Natural killer cell (primary cell): ENCODE results near the gene OPA1. TPM values are rescaled to one million over a fixed set of nuclear protein-coding genes. Genes with fewer than 3 reads are reported as not detected.

Experiments used
- ATAC-seq, 3 donors: fragments of 150-1000 bp in 2 of 3; fragments of 200-7000 bp in 1 of 3; cut with Tn5 transposase; 1 replicate in 1 of 3; 2 replicates in 2 of 3; pipeline ENCODE4 v1.10.0; 2021; ENCODE audit warnings: mild to moderate bottlenecking in 2 of 3, moderate library complexity in 2 of 3
- DNase-seq, 2 donors: peaks; one replicate each; pipeline versions ENCODE4 v3.0.0 to v3.0.0-alpha.2; 2013 to 2021; ENCODE audit warnings: mixed read lengths in 1 of 2
- H3K27ac ChIP-seq: one replicate; pipeline ENCODE4 v1.5.1; 2013; ENCODE audit warnings: mild to moderate bottlenecking, low read length
- H3K27me3 ChIP-seq: one replicate; pipeline ENCODE4 v1.6.1; 2013; ENCODE audit warnings: low read length; ENCODE audit not compliant: control insufficient read depth, insufficient read depth
- H3K36me3 ChIP-seq: one replicate; pipeline ENCODE4 v1.6.1; 2013; ENCODE audit warnings: low read length; ENCODE audit not compliant: control insufficient read depth, insufficient read depth
- H3K4me1 ChIP-seq: one replicate; pipeline ENCODE4 v1.6.1; 2013; ENCODE audit warnings: low read length; ENCODE audit not compliant: control insufficient read depth, insufficient read depth
- H3K4me3 ChIP-seq: one replicate; pipeline ENCODE4 v1.5.1; 2013; ENCODE audit warnings: low read length
- H3K9me3 ChIP-seq: one replicate; pipeline ENCODE4 v1.6.1; 2013; ENCODE audit warnings: low read length; ENCODE audit not compliant: control insufficient read depth, insufficient read depth
- H3K27ac Mint-ChIP-seq, 2 donors: one replicate each; pipeline ENCODE4 v1.8.0; 2022; ENCODE audit warnings: mild to moderate bottlenecking in 2 of 2, mixed read lengths in 2 of 2, moderate library complexity in 1 of 2
- H3K27me3 Mint-ChIP-seq, 2 donors: one replicate each; pipeline ENCODE4 v1.8.0; 2022; ENCODE audit warnings: low read depth in 2 of 2, mixed read lengths in 2 of 2
- H3K36me3 Mint-ChIP-seq: one replicate; pipeline ENCODE4 v1.8.0; 2022; ENCODE audit warnings: mixed read lengths
- H3K4me1 Mint-ChIP-seq, 2 donors: one replicate each; pipeline ENCODE4 v1.8.0; 2022; ENCODE audit warnings: mixed read lengths in 2 of 2
- H3K4me3 Mint-ChIP-seq: one replicate; pipeline ENCODE4 v1.8.0; 2022; ENCODE audit warnings: mild to moderate bottlenecking, moderate library complexity, mixed read lengths
- H3K9me3 Mint-ChIP-seq, 2 donors: one replicate each; pipeline ENCODE4 v1.8.0; 2022; ENCODE audit warnings: mixed read lengths in 2 of 2
- CTCF ChIP-seq: fragments of 200-600 bp; IDR thresholded peaks from one replicate; pipeline ENCODE4 v1.8.0; 2022; ENCODE audit warnings: antibody characterized with exemption
- WGBS: methylation state at CpG from one replicate; pipeline ENCODE4 v1.1.7; 2013; ENCODE audit warnings: missing lambda C conversion rate; ENCODE audit not compliant: insufficient coverage; 5-methylcytosine and 5-hydroxymethylcytosine counted together
- intact Hi-C: fragments of 100-400 bp; cut with micrococcal nuclease; formaldehyde crosslinking; loops from one replicate; pipeline ENCODE4 v1.14.2; 2022
- total RNA-seq, 4 donors: library from RNA; stranded (reverse); fragments of 120-200 nt in 1 of 4; gene quantifications; one replicate each; pipeline versions ENCODE4 v1.2.3 to v1.2.4, GENCODE V29; 2013 to 2022

OPA1 gene
- total RNA-seq, 3 donors from 2014 or later (not counting 1 experiment from before 2014, with no cell fraction given), result 52.6 to 72.0 (median 57.5) TPM

GRCh38 chr3:193637831-193638230 lies 44.8 kb downstream of the OPA1 start:
- 92% methylated on average over 3 of the region's 3 CpGs for WGBS

GRCh38 chr3:193638833-193639232 lies 45.8 kb downstream of the OPA1 start:
- H3K27me3 Mint-ChIP-seq, result no peaks in the 10 kb centered on the region
- WGBS, result 95% methylated on average over 3 of the region's 3 CpGs
- peaks cover 55% of the 10 kb centered on the region for H3K36me3 ChIP-seq

More at GRCh38 chr3:193637831-193638230, 44.8 kb downstream of the OPA1 start:
- no peak for ATAC-seq
- H3K36me3 ChIP-seq, result peaks cover 47% of the 10 kb centered on the region
- no peaks in the 10 kb centered on the region for H3K27me3 ChIP-seq
- H3K27ac ChIP-seq, result no peak overlapping the region
- H3K4me3 ChIP-seq, result no peak overlapping the region
- Mint-ChIP-seq H3K27ac (no peak overlapping the region), H3K4me1 (no peaks in the 10 kb centered on the region), H3K4me3 (no peak overlapping the region), H3K9me3 (no peaks in the 10 kb centered on the region), H3K36me3 (no peaks in the 10 kb centered on the region), H3K27me3 (no peaks in the 10 kb centered on the region)
- intact Hi-C loops, result no loop called here
- no peaks in the 10 kb centered on the region for H3K9me3 ChIP-seq
- DNase-seq, result no peak
- TF ChIP-seq CTCF, result no peak
- no peaks in the 10 kb centered on the region for H3K4me1 ChIP-seq

GRCh38 chr3:193640165-193640715 lies 47.2 kb downstream of the OPA1 start:
- WGBS, result 89% methylated on average over 5 of the region's 5 CpGs
- no peak for TF ChIP-seq CTCF
- H3K4me1 Mint-ChIP-seq, result no peaks in the 10 kb centered on the region
- H3K27ac Mint-ChIP-seq, result no peak overlapping the region
- Histone ChIP-seq H3K4me3 (no peak overlapping the region), H3K36me3 (peaks cover 69% of the 10 kb centered on the region), H3K27ac (no peak overlapping the region), H3K4me1 (no peaks in the 10 kb centered on the region), H3K27me3 (no peaks in the 10 kb centered on the region), H3K9me3 (no peaks in the 10 kb centered on the region)
- intact Hi-C loops, result no loop called here
- H3K27me3 Mint-ChIP-seq, result no peaks in the 10 kb centered on the region
- ATAC-seq (no peak), DNase-seq (no peak)
- H3K9me3 Mint-ChIP-seq, result no peaks in the 10 kb centered on the region
- no peaks in the 10 kb centered on the region for H3K36me3 Mint-ChIP-seq
- no peak overlapping the region for H3K4me3 Mint-ChIP-seq

More at GRCh38 chr3:193638833-193639232, 45.8 kb downstream of the OPA1 start:
- Histone ChIP-seq H3K9me3 (no peaks in the 10 kb centered on the region), H3K27ac (no peak overlapping the region), H3K4me3 (no peak overlapping the region), H3K27me3 (no peaks in the 10 kb centered on the region), H3K4me1 (no peaks in the 10 kb centered on the region)
- no peak for TF ChIP-seq CTCF
- no peak overlapping the region for H3K27ac Mint-ChIP-seq
- no peaks in the 10 kb centered on the region for H3K36me3 Mint-ChIP-seq
- H3K4me3 Mint-ChIP-seq, result no peak overlapping the region
- no peaks in the 10 kb centered on the region for H3K4me1 Mint-ChIP-seq
- no peaks in the 10 kb centered on the region for H3K9me3 Mint-ChIP-seq
- no peak for DNase-seq
- intact Hi-C loops, result no loop called here
- ATAC-seq, result no peak
